ENCODE results near the gene ARHGEF16.

ARHGEF16 gene

DNA sequence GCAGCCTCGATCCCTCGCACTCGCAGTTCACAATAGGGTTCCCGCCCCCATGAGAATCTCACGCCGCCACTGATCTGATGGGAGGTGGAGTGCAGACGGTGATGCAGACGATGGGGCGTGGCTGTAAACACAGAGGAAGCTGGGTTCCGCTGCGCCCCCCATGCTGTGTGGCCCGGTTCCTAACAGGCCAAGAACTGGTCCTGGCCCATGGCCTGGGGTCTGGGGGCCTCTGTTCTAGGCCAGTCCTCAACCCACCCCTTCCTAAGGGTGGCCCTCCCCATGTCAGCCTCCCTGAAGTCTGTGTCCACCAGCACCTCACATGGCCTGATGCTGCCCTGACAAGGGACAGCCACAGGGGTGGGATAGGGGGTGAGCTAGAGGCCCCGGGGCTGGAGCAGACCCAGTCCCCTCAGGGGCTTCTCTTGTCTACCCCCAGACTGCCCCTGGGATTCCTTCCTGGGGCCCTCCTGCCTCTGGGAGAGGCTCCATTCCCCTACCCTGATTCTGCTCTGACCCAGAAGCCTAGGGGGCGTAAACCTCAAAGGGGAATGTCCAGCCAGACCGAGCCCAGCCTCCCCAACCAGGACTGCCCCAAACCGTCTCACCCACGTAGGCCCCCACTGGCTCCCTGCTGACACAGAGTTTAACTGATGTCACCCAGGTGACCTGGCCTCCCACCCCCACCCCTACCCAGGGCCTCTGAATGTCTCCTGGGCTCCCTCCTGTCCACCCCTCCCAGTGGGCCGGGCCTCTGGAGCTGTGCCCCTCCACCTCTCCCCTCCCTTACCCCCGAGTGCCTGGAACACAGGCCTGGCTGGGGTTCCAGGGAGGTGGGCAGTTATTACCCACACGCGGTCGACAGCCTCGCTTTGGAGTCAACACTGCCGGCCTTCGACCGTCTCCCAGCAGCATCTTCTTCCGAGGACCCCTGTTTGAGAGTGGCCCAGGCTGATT is 14.8 kb upstream of the ARHGEF16 start:
- DNase-seq: no peak

- DNase-seq: no peak
Observed at GRCh38 chr1:3440300-3440681, 14.2 kb upstream of the ARHGEF16 start.

- no peak for DNase-seq
Observed at GRCh38 chr1:3440711-3441409, 13.6 kb upstream of the ARHGEF16 start.

GRCh38 chr1:3441410-3441847 is 13.0 kb upstream of the ARHGEF16 start:
- no peak for DNase-seq

DNA sequence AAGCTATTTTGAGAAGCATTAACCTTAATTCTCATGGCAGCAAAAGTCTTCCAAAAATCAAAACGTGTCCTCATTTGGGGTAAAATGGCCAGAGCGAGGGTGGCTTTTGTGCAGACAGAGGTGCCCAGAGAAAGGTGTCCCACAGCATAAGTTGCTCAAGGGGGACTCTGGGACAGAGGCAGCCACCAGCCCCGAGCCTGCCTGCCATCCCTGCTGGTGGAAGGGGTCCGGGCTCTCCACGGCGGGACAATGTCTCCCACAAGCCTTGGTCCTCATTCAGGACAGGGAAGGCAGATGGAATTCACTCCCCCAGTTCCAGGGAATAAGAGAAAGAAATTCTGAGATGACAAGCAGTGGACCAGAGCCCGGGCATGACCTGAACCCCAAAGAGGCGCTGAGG is 12.6 kb upstream of the ARHGEF16 start:
- no peak for DNase-seq

GRCh38 chr1:3442331-3442730 is 12.1 kb upstream of the ARHGEF16 start:
- DNase-seq: no peak

- DNase-seq: no peak
Observed at GRCh38 chr1:3442901-3443300, 11.6 kb upstream of the ARHGEF16 start.

- no peak for DNase-seq
Observed at GRCh38 chr1:3443807-3444206, 10.7 kb upstream of the ARHGEF16 start.

- no peak for DNase-seq
Observed at GRCh38 chr1:3444298-3444697, 10.2 kb upstream of the ARHGEF16 start.

- no peak for DNase-seq
Observed at GRCh38 chr1:3444736-3445135, 9.7 kb upstream of the ARHGEF16 start.

- no peak for DNase-seq
Observed at GRCh38 chr1:3450202-3450863, 4.1 kb upstream of the ARHGEF16 start.

DNA sequence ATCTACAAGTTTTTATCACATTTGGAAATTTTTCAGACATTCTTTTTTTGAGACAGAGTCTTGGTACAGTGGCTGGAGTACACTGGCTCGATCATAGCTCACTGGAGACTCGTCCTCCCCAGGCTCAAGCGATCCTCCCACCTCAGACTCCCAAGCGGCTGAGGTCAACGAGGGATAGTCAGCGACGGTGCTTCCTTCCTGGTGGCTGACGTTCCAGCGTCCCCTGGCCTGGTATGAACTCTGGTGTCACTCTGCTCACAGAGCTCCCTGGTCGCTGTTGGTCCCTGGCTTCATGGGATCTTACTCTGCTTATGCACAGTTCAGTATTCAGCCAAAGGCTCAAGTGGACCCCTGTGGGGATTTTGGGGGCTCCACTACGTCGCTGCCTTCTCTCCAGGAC is 3.5 kb upstream of the ARHGEF16 start:
- DNase-seq: no peak

- no peak for DNase-seq
Observed at GRCh38 chr1:3451994-3452865, 2.2 kb upstream of the ARHGEF16 start.

GRCh38 chr1:3452866-3453175 is 1.6 kb upstream of the ARHGEF16 start:
- no peak for DNase-seq

DNA sequence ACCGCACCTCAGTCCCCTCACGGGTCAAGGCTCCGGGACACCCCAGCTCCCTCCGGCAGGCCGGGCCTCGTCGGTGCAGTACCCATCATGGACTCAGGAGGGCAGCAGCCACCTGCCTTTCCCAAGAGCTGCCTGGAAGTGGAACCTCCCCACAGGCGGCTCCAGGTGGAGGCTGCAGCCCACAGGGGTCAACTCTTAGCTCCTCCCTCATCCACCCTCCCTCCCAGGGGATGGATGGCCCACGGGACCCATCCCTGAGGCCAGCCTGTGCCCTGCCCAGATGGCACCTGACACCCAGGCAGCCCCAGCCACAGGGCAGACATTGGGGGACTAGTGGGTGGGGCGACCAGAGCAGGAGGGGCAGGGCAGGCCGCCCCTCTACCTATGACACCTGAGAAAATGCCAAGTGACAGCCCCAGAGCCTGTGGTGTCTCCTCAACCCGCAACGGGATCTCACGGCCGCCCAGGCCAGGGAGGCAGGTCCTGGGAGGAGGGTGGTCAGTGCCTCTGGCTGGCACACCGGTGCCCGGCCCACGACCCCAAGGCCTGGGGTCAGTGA is 1.2 kb upstream of the ARHGEF16 start:
- DNase-seq: peak; percentile 61 to 63

- peak in 1 of 2 experiments; percentile 43 for DNase-seq
Observed at GRCh38 chr1:3454811-3455618, 550 bp downstream of the ARHGEF16 start.

DNA sequence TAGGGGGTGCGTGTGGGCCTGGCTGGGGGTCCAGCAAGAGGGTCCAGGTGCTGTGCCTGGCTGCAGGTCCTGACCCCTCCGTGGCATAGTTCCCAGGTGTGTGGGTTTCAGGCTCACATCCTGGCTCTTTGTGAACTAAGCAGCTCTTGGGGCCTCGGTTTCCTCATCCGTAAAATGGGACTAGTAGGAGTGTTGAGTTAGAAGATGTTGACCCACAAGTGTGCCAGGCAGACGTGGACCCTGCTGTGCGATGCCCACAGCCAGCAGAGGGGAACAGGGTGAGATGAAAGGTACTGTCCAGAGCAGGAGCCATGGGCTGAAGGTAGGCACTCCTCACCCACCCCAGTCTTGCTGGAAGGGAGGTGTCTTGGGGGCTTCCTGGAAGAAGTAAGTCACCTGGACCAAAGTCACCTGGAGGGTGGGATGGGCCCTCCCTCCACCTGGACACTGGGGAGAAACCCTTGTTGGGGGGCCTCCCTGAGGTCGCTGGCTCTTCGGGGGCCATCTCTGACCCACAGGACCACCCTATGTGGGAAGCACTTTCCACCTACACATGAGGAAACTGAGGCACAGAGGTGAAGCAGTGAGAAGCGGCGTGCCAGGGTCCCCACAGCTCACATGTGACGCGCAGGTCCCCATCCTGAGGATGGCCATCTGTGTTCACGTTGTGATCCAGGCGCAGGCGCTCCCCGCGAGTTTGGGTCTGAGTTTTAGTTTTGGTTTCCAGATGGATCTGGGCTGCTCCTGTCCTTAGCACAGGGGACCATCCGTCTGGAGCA is 1.4 kb downstream of the ARHGEF16 start:
- no peak for DNase-seq

GRCh38 chr1:3456449-3456963 is 2.0 kb downstream of the ARHGEF16 start:
- DNase-seq: no peak

DNA sequence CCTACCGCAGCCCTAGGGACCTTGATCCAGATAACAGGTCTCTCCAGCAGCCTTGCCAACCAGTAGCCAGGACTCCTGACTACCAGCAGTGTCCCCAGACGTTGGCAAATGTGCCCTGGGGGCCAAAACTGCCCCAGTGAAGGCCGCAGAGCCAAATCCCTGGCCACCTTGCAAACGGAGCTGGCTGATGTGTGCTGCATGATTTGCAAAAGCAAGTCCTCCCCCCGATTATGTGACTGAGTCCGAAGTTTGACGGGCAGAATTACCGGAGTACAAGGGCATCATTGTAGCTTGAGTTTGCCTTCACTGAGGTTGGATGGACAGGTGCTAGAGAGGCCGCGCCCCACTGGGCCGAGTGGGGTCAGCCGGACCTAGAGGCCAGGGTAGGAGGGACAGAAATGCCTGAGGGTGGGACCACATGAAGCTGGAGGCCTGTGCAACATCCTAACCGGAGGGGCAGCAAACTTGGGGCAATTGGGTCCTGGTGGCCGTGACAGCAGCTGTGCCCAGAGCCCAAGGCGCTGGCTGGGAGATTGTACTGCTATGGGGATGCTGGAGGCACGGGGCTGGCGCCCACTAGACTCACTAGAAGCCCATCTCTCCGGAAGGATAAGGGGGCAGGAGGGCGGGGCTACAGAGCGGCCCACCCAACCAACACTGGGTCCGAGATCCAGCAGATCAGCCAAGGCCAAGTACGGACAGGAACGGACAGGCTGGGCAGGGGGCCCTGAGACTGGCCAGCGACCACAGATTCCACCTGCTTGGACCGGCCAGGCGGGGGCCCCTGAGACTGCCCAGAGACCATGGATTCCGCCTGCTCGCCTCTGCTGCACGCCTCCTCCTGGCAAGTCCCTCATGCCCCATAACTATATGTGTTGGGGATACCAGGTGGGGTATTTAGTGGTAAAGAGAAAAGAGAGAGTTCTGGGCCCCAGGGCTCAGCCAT is 2.8 kb downstream of the ARHGEF16 start:
- no peak for DNase-seq

Data from NCI-H2081 (cell line).